PC-9 (cell line): ENCODE results near the gene COL23A1. TPM values are rescaled to one million over a fixed set of nuclear protein-coding genes. Genes with fewer than 3 reads are reported as not detected.

Source experiments
- BruUV-seq: library from RNA; stranded (reverse); fragments of 400-500 nt; replicated peaks from 2 replicates; lab custom pipeline; 2021; lab: Mats Ljungman, UMichigan
- CTCF ChIA-PET: fragments of 300-600 bp; sonication (Branson Sonifier 250); formaldehyde crosslinking; loops from one replicate; lab custom pipeline; 2022; ENCODE audit warnings: antibody characterized with exemption; lab: Charles Lee
- POLR2A ChIA-PET: fragments of 300-600 bp; sonication (Branson Sonifier 250); formaldehyde crosslinking; loops from one replicate; lab custom pipeline; 2022; ENCODE audit warnings: antibody characterized with exemption; ENCODE audit not compliant: unreplicated experiment; lab: Charles Lee
- DNase-seq, 2 experiments: peaks; one replicate each; pipeline versions ENCODE4 v3.0.0 to v3.0.0-alpha.2; 2015 to 2022; ENCODE audit warnings: mixed read lengths in 1 of 2
- H2AFZ ChIP-seq: fragments of 200-600 bp; sonication (generic); 2 replicates; pipeline ENCODE4 v1.8.1; 2017; ENCODE audit warnings: antibody characterized with exemption
- H3F3A ChIP-seq: fragments of 200-600 bp; sonication (generic); 2 replicates; pipeline ENCODE4 v1.8.1; 2017; ENCODE audit warnings: antibody characterized with exemption, mild to moderate bottlenecking, low read depth; ENCODE audit not compliant: insufficient read depth
- H3K27ac ChIP-seq: fragments of 200-600 bp; sonication (generic); 2 replicates; pipeline ENCODE4 v1.6.1; 2016; ENCODE audit warnings: mixed run types
- H3K27me3 ChIP-seq: fragments of 200-600 bp; sonication (generic); 2 replicates; pipeline ENCODE4 v1.6.1; 2016; ENCODE audit warnings: low read depth, mixed run types; ENCODE audit not compliant: insufficient read depth
- H3K36me3 ChIP-seq: fragments of 200-600 bp; sonication (generic); 2 replicates; pipeline ENCODE4 v1.6.1; 2016; ENCODE audit warnings: low read depth, mixed run types
- H3K4me1 ChIP-seq: fragments of 200-600 bp; sonication (generic); replicated peaks from 2 replicates; pipeline ENCODE4 v1.6.1; 2016; ENCODE audit warnings: mixed run types; ENCODE audit not compliant: insufficient read depth
- H3K4me2 ChIP-seq: fragments of 200-600 bp; sonication (generic); 2 replicates; pipeline ENCODE4 v1.6.1; 2017; ENCODE audit warnings: mixed run types
- H3K4me3 ChIP-seq: fragments of 200-600 bp; sonication (generic); 2 replicates; pipeline ENCODE4 v1.6.1; 2016; ENCODE audit warnings: mixed run types
- H3K79me2 ChIP-seq: fragments of 200-600 bp; sonication (generic); 2 replicates; pipeline ENCODE4 v1.6.1; 2017; ENCODE audit warnings: low read depth, mixed run types
- H3K9me2 ChIP-seq: fragments of 200-600 bp; sonication (generic); 2 replicates; pipeline ENCODE4 v1.8.1; 2017; ENCODE audit warnings: mild to moderate bottlenecking; ENCODE audit not compliant: insufficient read depth
- H3K9me3 ChIP-seq: fragments of 200-600 bp; sonication (generic); 2 replicates; pipeline ENCODE4 v1.8.1; 2016; ENCODE audit warnings: low read depth; ENCODE audit not compliant: insufficient read depth
- H4K20me1 ChIP-seq: fragments of 200-600 bp; sonication (generic); 2 replicates; pipeline ENCODE4 v1.8.1; 2017; ENCODE audit not compliant: insufficient read depth
- EZH2 ChIP-seq: fragments of 200-600 bp; sonication (generic); IDR thresholded peaks from 2 replicates; pipeline ENCODE4 v1.8.0; 2017; ENCODE audit warnings: antibody characterized with exemption, low read depth
- intact Hi-C: fragments of 100-400 bp; cut with micrococcal nuclease; formaldehyde crosslinking; loops from one replicate; pipeline ENCODE4 v1.10.0; 2022; ENCODE audit not compliant: unreplicated experiment
- total RNA-seq: library from RNA; stranded (reverse); gene quantifications from 2 replicates; pipeline ENCODE4 v1.2.3, GENCODE V29; 2021
- TF ChIP-seq, protein P1 (sequence below): fragments of 200-600 bp; sonication (generic); conservative IDR thresholded peaks from 2 replicates; pipeline ENCODE4 v1.6.1; 2017; ENCODE audit warnings: mixed run types, antibody characterized with exemption, mild to moderate bottlenecking, moderate library complexity

The COL23A1 gene
- total RNA-seq, 1 experiment from 2014 or later, result not detected

- TF ChIP-seq, protein P1, sequence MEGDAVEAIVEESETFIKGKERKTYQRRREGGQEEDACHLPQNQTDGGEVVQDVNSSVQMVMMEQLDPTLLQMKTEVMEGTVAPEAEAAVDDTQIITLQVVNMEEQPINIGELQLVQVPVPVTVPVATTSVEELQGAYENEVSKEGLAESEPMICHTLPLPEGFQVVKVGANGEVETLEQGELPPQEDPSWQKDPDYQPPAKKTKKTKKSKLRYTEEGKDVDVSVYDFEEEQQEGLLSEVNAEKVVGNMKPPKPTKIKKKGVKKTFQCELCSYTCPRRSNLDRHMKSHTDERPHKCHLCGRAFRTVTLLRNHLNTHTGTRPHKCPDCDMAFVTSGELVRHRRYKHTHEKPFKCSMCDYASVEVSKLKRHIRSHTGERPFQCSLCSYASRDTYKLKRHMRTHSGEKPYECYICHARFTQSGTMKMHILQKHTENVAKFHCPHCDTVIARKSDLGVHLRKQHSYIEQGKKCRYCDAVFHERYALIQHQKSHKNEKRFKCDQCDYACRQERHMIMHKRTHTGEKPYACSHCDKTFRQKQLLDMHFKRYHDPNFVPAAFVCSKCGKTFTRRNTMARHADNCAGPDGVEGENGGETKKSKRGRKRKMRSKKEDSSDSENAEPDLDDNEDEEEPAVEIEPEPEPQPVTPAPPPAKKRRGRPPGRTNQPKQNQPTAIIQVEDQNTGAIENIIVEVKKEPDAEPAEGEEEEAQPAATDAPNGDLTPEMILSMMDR, result no peak
- no peak for TF ChIP-seq EZH2
- Histone ChIP-seq H3K9me2 (no peaks in the 10 kb centered on the region), H3K79me2 (no peaks in the 10 kb centered on the region), H3K4me3 (no peak overlapping the region), H4K20me1 (no peaks in the 10 kb centered on the region), H3K27me3 (peaks cover 100% of the 10 kb centered on the region), H3K4me1 (no peaks in the 10 kb centered on the region), H3F3A (no peaks in the 10 kb centered on the region), H2AFZ (no peak overlapping the region), H3K36me3 (no peaks in the 10 kb centered on the region), H3K4me2 (no peak overlapping the region), H3K9me3 (no peaks in the 10 kb centered on the region), H3K27ac (no peak overlapping the region)
- POLR2A ChIA-PET, result no interaction called here
- intact Hi-C loops, result no loop called here
- DNase-seq, result no peak
- CTCF ChIA-PET, result no interaction called here
- BruUV-seq, result no TSS peak
These were observed 262.7 kb downstream of the COL23A1 start for GRCh38 chr5:178327446-178327845.

GRCh38 chr5:178326374-178326715 is 263.8 kb downstream of the COL23A1 start:
- no TSS peak for BruUV-seq
- intact Hi-C loops, result no loop called here
- Histone ChIP-seq H3K4me3 (no peak overlapping the region), H3K4me1 (no peaks in the 10 kb centered on the region), H3K27ac (no peak overlapping the region), H3K4me2 (no peak overlapping the region), H2AFZ (no peak overlapping the region), H3K9me2 (no peaks in the 10 kb centered on the region), H4K20me1 (no peaks in the 10 kb centered on the region), H3K79me2 (no peaks in the 10 kb centered on the region), H3K36me3 (no peaks in the 10 kb centered on the region), H3F3A (no peaks in the 10 kb centered on the region), H3K27me3 (peaks cover 99% of the 10 kb centered on the region), H3K9me3 (no peaks in the 10 kb centered on the region)
- DNase-seq, result no peak
- ChIA-PET CTCF (no interaction called here), POLR2A (no interaction called here)
- TF ChIP-seq, protein P1, result no peak
- TF ChIP-seq EZH2, result no peak

- Histone ChIP-seq H3K9me2 (no peaks in the 10 kb centered on the region), H3K4me1 (no peaks in the 10 kb centered on the region), H3F3A (no peaks in the 10 kb centered on the region), H4K20me1 (no peaks in the 10 kb centered on the region), H3K4me2 (no peak overlapping the region), H3K27ac (no peak overlapping the region), H2AFZ (no peak overlapping the region), H3K4me3 (no peak overlapping the region), H3K27me3 (peaks cover 98% of the 10 kb centered on the region), H3K9me3 (no peaks in the 10 kb centered on the region), H3K79me2 (no peaks in the 10 kb centered on the region), H3K36me3 (no peaks in the 10 kb centered on the region)
- TF ChIP-seq, protein P1, result no peak
- TF ChIP-seq EZH2, result no peak
- no TSS peak for BruUV-seq
- POLR2A ChIA-PET, result no interaction called here
- intact Hi-C loops, result no loop called here
- CTCF ChIA-PET, result no interaction called here
- no peak for DNase-seq
These were observed 264.4 kb downstream of the COL23A1 start for GRCh38 chr5:178325679-178326373.
